ENCODE measurements around the gene UGGT2. TPM values are rescaled to one million over a fixed set of nuclear protein-coding genes. Genes with fewer than 3 reads are reported as not detected.
"Not testable (repeated sequence)": the region's sequence is repeated elsewhere in the genome, so short reads cannot be mapped to it uniquely, and the experiment has no call there.

Gene UGGT2
- polyA plus RNA-seq, 1 experiment = 30.5 TPM

DNA sequence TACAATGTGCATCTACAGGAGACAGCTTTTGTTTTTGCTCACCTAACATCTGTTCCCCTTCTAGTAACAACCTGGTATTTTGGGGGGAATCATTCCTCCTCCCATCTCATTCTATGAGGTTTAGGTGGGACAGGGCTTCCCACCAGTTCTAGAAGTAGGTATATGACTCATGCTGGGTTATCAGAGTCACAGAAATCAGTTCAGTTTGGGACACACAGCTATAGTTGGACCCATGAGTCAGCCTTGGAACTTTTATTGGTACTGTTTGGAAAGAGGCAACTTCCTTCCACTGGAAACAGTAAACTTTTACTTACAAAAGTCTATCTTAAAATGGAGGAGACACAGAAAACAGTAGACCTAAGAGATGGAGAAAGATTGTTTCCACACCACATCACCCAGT lies 190.8 kb downstream of the UGGT2 start:
- TF ChIP-seq, protein P1, sequence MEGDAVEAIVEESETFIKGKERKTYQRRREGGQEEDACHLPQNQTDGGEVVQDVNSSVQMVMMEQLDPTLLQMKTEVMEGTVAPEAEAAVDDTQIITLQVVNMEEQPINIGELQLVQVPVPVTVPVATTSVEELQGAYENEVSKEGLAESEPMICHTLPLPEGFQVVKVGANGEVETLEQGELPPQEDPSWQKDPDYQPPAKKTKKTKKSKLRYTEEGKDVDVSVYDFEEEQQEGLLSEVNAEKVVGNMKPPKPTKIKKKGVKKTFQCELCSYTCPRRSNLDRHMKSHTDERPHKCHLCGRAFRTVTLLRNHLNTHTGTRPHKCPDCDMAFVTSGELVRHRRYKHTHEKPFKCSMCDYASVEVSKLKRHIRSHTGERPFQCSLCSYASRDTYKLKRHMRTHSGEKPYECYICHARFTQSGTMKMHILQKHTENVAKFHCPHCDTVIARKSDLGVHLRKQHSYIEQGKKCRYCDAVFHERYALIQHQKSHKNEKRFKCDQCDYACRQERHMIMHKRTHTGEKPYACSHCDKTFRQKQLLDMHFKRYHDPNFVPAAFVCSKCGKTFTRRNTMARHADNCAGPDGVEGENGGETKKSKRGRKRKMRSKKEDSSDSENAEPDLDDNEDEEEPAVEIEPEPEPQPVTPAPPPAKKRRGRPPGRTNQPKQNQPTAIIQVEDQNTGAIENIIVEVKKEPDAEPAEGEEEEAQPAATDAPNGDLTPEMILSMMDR (IDR thresholded peaks at IDR 0.05; ENCODE audit: low read depth, low read length) = no peak
- Histone ChIP-seq H3K27me3 (ENCODE audit: control insufficient read depth, insufficient read depth, low read length) (no peaks in the 10 kb centered on the region), H3K27ac (ENCODE audit: low read depth, low read length) (no peak overlapping the region), H3K4me3 (ENCODE audit: low read depth, low read length) (no peak overlapping the region), H3K9me3 (ENCODE audit: control insufficient read depth, insufficient read depth, low read length) (no peaks in the 10 kb centered on the region)
- ChIA-PET POLR2A (no interaction called here), CTCF (interaction anchor here (1.0 kb wide), 1 partner anchor 28 kb away, joined by 3 read pairs; no protein-coding TSS in a partner anchor)
- no peak for DNase-seq (ENCODE audit: low read depth, low spot score)

DNA sequence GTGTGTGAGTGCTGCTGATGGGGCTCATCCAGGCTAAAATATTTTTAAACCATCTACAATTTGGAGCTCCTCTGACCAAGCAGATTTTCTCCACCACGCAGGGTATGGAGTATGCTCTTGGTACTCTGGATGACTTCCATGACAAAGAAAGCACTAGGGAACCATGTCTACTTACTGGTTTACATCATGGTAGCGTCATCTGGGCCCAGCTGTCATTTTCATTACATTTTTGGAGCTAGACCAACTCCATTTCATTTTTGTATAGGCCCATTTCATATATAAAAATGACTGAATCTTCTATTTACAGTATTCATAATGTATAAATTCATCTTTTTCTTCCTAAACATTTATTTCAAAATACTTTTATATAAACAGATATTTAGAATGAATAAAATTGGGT lies 191.9 kb downstream of the UGGT2 start:
- CTCF ChIA-PET = interaction anchor here (1.0 to 1.3 kb wide), 2 partner anchors 27 kb away, joined by 3 read pairs; no protein-coding TSS in a partner anchor

DNA sequence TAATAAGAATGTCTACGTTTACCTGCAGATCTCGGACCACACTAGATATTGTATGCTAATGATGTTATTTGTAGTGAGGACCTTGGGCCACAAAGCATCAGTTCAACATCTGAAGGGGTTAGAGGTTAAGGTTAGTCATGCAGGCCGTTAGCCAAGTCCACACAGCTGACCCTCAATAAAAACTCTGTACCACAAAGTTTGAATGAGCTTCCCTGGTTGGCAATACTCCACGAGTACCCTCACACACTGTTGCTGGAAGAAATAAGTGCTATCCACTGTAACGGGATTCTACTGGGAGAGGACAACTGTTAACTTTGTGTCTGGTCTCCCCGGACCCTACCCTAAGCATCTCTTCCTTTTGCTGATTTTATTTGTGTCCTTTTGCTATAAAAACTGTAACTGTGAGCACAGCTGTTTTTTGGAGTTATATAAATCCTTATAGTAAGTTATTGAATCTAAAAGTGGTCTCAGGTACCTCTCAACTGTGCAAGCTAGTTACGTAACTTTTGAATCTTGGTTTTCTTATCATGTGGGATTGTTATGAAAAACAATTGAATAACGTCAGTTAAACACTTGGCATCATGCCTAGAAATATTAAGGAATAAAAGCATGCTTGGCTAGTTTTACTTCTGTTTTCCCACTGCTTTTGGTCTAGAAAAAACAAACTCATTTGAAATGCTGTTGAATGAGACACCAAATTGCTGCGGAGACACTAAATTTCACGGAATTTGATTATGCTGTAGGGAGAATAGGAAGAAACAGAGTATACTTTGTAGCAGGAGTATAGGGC lies 194.7 kb downstream of the UGGT2 start:
- TF ChIP-seq, protein P1 (IDR thresholded peaks at IDR 0.05; ENCODE audit: low read depth, low read length) = no peak
- ChIA-PET POLR2A (no interaction called here), CTCF (interaction anchor here (1.3 kb wide), 1 partner anchor 24 kb away, joined by 11 read pairs; no protein-coding TSS in a partner anchor)
- no peak overlapping the region for H3K4me3 ChIP-seq (ENCODE audit: low read depth, low read length)
- no peaks in the 10 kb centered on the region for H3K9me3 ChIP-seq (ENCODE audit: control insufficient read depth, insufficient read depth, low read length)
- H3K27ac ChIP-seq (ENCODE audit: low read depth, low read length) = no peak overlapping the region
- no peaks in the 10 kb centered on the region for H3K27me3 ChIP-seq (ENCODE audit: control insufficient read depth, insufficient read depth, low read length)
- no peak for DNase-seq (ENCODE audit: low read depth, low spot score)

More for the DNA sequence above, 191.9 kb downstream of the UGGT2 start:
- Histone ChIP-seq H3K4me3 (ENCODE audit: low read depth, low read length) (no peak overlapping the region), H3K9me3 (ENCODE audit: control insufficient read depth, insufficient read depth, low read length) (no peaks in the 10 kb centered on the region), H3K27me3 (ENCODE audit: control insufficient read depth, insufficient read depth, low read length) (no peaks in the 10 kb centered on the region), H3K27ac (ENCODE audit: low read depth, low read length) (no peak overlapping the region)
- POLR2A ChIA-PET = no interaction called here
- TF ChIP-seq, protein P1 (IDR thresholded peaks at IDR 0.05; ENCODE audit: low read depth, low read length) = no peak
- no peak for DNase-seq (ENCODE audit: low read depth, low spot score)

DNA sequence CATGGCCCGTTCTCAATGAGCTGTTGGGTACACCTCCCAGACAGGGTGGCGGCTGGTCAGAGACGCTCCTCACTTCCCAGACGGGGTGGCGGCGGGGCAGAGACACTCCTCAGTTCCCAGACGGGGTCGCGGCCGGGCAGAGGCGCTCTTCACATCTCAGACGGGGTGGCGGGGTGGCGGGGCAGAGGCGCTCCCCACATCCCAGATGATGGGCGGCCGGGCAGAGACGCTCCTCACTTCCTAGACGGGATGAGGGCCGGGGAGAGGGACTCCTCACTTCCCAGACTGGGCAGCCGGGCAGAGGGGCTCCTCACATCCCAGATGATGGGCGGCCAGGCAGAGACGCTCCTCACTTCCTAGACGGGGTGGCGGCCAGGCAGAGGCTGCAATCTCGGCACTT lies 207.5 kb downstream of the UGGT2 start:
- CTCF ChIA-PET; H3K9me3 ChIP-seq (ENCODE audit: control insufficient read depth, insufficient read depth, low read length); DNase-seq (ENCODE audit: low read depth, low spot score); H3K27ac ChIP-seq (ENCODE audit: low read depth, low read length); H3K4me3 ChIP-seq (ENCODE audit: low read depth, low read length); POLR2A ChIA-PET; H3K27me3 ChIP-seq (ENCODE audit: control insufficient read depth, insufficient read depth, low read length): not testable (repeated sequence)

DNA sequence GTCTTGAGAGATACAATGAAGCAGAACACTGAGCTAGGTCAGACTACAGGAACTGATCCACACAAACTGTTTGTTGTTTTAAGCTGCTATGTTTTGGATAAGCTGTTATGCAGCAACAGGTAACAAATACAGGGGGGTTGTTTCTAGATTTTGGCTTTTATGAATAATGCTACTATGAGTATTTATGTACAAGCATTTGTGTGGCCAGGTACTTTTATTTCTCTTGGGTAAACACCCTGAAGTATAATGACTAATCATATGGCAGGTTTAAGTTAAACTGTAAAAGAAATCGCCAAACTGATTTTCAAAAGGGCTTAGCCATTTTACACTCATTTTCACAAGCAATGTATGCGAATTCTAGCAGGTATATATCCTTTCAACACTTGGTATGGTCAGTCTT lies 210.3 kb downstream of the UGGT2 start:
- no peak for DNase-seq (ENCODE audit: low read depth, low spot score)
- H3K27me3 ChIP-seq (ENCODE audit: control insufficient read depth, insufficient read depth, low read length) = no peaks in the 10 kb centered on the region
- no peak overlapping the region for H3K4me3 ChIP-seq (ENCODE audit: low read depth, low read length)
- peaks cover 2% of the 10 kb centered on the region; the same call in 1 of the 2 replicates for H3K9me3 ChIP-seq (ENCODE audit: control insufficient read depth, insufficient read depth, low read length)
- ChIA-PET POLR2A (no interaction called here), CTCF (interaction anchor here (1.2 to 2.9 kb wide), 2 partner anchors 9 to 219 kb away, joined by 4 to 30 read pairs; no protein-coding TSS in a partner anchor)
- TF ChIP-seq, protein P1 (IDR thresholded peaks at IDR 0.05; ENCODE audit: low read depth, low read length) = no peak
- H3K27ac ChIP-seq (ENCODE audit: low read depth, low read length) = no peak overlapping the region

Measured in AG04450 (cell line).